ENCODE measurements around the gene ABCC8.

Gene ABCC8

DNA sequence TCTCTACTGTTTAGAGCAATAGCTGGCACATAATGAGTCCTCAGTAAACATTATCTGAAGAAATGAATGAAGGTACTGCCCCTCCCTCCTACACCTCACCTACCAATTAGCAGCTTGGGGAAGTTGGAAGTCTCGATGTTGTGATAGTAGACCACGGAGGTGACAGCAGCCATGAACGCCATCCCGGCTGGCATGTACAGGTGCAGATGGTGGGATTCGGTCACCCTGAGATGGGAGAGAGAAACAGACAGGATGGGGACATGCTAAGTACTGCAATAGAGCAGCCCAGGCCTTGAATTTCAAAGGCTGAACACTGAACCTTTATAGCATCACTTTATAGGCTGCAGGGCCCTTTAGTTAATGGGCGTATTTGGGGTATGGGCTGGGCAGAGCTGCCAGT is 6.6 kb downstream of the ABCC8 start:
- no peak overlapping the region for H3K23ac ChIP-seq (ENCODE audit: low read length in 2 of 2)
- H3K4ac ChIP-seq (ENCODE audit: low read depth in 1 of 2, low read length in 2 of 2): no peak overlapping the region
- no peak overlapping the region for H3K4me2 ChIP-seq (ENCODE audit: low read length, poor library complexity, severe bottlenecking)
- H3K4me1 ChIP-seq (ENCODE audit: control insufficient read depth, insufficient read depth, low read depth, low read length): no peaks in the 10 kb centered on the region
- H2AK5ac ChIP-seq (ENCODE audit: low read length, severe bottlenecking): no peak overlapping the region
- H4K8ac ChIP-seq (ENCODE audit: low read length): no peak overlapping the region
- 87% methylated on average over 6 of the region's 6 CpGs for WGBS
- no peak overlapping the region for H2BK15ac ChIP-seq (ENCODE audit: low read depth, poor library complexity, severe bottlenecking)
- H2AFZ ChIP-seq (ENCODE audit: low read depth, low read length): no peak overlapping the region
- DNase-seq: no peak
- H3K27ac ChIP-seq (ENCODE audit: low read length, poor library complexity, severe bottlenecking): no peak overlapping the region
- H3K27me3 ChIP-seq (ENCODE audit: control insufficient read depth in 1 of 2, insufficient read depth in 1 of 2, low read length in 2 of 2): peaks cover 42 to 69% of the 10 kb centered on the region in 2 experiments
- H3K14ac ChIP-seq (ENCODE audit: low read length in 2 of 2): no peak overlapping the region
- no peaks in the 10 kb centered on the region for H3K36me3 ChIP-seq (ENCODE audit: control insufficient read depth in 1 of 2, insufficient read depth in 2 of 2, low read depth in 1 of 2, low read length in 2 of 2)
- H3K79me1 ChIP-seq (replicated peaks; ENCODE audit: low read length, poor library complexity, severe bottlenecking): no peaks in the 10 kb centered on the region
- H2BK5ac ChIP-seq (ENCODE audit: low read depth, low read length, poor library complexity, severe bottlenecking): no peak overlapping the region
- no peak overlapping the region for H3K9ac ChIP-seq (ENCODE audit: low read length)
- H2BK12ac ChIP-seq (ENCODE audit: low read length in 2 of 2): no peak overlapping the region
- no peak overlapping the region for H2BK120ac ChIP-seq (ENCODE audit: low read depth, low read length)
- H3K9me3 ChIP-seq (ENCODE audit: control insufficient read depth, low read length): no peaks in the 10 kb centered on the region
- no peak overlapping the region for H3K18ac ChIP-seq (ENCODE audit: low read depth in 1 of 2, low read length in 2 of 2)
- H3K4me3 ChIP-seq (ENCODE audit: insufficient read depth in 1 of 2, low read depth in 1 of 2, low read length in 2 of 2): no peak overlapping the region
- H4K91ac ChIP-seq (ENCODE audit: low read length): no peak overlapping the region

DNA sequence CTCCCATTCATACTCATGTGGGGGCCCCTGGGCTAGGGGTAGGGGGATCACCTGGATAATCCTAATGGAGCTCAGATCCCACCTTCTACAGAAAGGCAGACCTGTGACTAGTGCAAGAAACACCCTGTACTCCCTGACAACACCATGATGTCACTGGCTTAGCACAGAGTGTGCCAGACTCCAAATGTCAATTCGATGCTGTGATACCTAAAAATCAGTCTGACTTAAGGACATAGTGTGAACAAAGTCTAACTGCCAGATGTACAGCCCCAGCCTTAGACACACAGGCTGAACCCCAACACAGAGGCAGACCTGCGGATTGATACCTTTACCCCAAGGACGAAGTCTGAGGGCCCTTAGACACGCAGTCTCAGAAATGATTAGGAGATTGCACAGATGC is 8.5 kb downstream of the ABCC8 start:
- Histone ChIP-seq H3K79me1 (replicated peaks; ENCODE audit: low read length, poor library complexity, severe bottlenecking) (no peaks in the 10 kb centered on the region), H3K14ac (ENCODE audit: low read length in 2 of 2) (no peak overlapping the region), H2BK5ac (ENCODE audit: low read depth, low read length, poor library complexity, severe bottlenecking) (no peak overlapping the region), H3K27me3 (ENCODE audit: control insufficient read depth in 1 of 2, insufficient read depth in 1 of 2, low read length in 2 of 2) (peaks cover 24 to 68% of the 10 kb centered on the region in 2 experiments), H2AK5ac (ENCODE audit: low read length, severe bottlenecking) (no peak overlapping the region), H3K23ac (ENCODE audit: low read length in 2 of 2) (no peak overlapping the region), H4K8ac (ENCODE audit: low read length) (no peak overlapping the region), H2BK15ac (ENCODE audit: low read depth, poor library complexity, severe bottlenecking) (no peak overlapping the region), H3K27ac (ENCODE audit: low read length, poor library complexity, severe bottlenecking) (no peak overlapping the region), H3K18ac (ENCODE audit: low read depth in 1 of 2, low read length in 2 of 2) (no peak overlapping the region), H3K4ac (ENCODE audit: low read depth in 1 of 2, low read length in 2 of 2) (no peak overlapping the region), H2AFZ (ENCODE audit: low read depth, low read length) (no peak overlapping the region), H3K9ac (ENCODE audit: low read length) (no peak overlapping the region), H2BK12ac (ENCODE audit: low read length in 2 of 2) (no peak overlapping the region), H2BK120ac (ENCODE audit: low read depth, low read length) (no peak overlapping the region), H3K36me3 (ENCODE audit: control insufficient read depth in 1 of 2, insufficient read depth in 2 of 2, low read depth in 1 of 2, low read length in 2 of 2) (no peaks in the 10 kb centered on the region), H3K4me2 (ENCODE audit: low read length, poor library complexity, severe bottlenecking) (no peak overlapping the region), H3K4me1 (ENCODE audit: control insufficient read depth, insufficient read depth, low read depth, low read length) (no peaks in the 10 kb centered on the region), H3K4me3 (ENCODE audit: insufficient read depth in 1 of 2, low read depth in 1 of 2, low read length in 2 of 2) (no peak overlapping the region), H4K91ac (ENCODE audit: low read length) (no peak overlapping the region), H3K9me3 (ENCODE audit: control insufficient read depth, low read length) (no peaks in the 10 kb centered on the region)
- WGBS: 87% methylated on average over 4 of the region's 4 CpGs
- no peak for DNase-seq

DNA sequence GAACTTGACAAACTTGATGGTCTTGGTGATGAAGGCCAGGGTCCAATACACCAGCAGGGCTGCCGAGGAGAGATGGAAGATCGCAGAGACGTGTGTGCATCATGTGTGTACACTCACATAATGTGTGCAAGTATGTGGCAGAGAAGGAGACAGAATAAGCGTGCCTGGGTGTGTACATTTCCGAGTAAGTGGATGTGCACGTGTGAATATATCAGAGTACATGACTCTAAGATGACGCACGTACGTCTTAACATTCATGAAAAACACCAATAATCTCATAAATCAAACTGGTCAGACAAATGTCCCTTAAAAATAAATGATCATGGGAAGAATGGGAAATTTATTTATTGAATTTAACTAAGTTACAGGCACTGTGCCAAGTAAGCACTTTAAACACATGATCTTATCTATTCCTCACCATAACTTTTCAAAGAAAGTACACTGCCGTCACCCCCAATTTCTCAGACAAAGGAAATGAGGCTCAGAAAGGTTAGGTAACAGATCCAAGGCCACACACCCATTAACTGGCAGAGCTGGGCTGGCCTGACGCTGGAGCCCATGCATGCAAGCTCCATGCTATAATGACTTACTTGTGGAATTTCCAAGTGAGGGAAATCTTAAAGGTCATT is 13.0 kb downstream of the ABCC8 start:
- Histone ChIP-seq H4K8ac (ENCODE audit: low read length) (no peak overlapping the region), H3K9me3 (ENCODE audit: control insufficient read depth, low read length) (no peaks in the 10 kb centered on the region), H3K79me1 (replicated peaks; ENCODE audit: low read length, poor library complexity, severe bottlenecking) (no peaks in the 10 kb centered on the region), H2BK12ac (ENCODE audit: low read length in 2 of 2) (no peak overlapping the region), H3K23ac (ENCODE audit: low read length in 2 of 2) (no peak overlapping the region), H3K9ac (ENCODE audit: low read length) (no peak overlapping the region), H3K4me3 (ENCODE audit: insufficient read depth in 1 of 2, low read depth in 1 of 2, low read length in 2 of 2) (no peak overlapping the region), H3K36me3 (ENCODE audit: control insufficient read depth in 1 of 2, insufficient read depth in 2 of 2, low read depth in 1 of 2, low read length in 2 of 2) (no peaks in the 10 kb centered on the region), H2AK5ac (ENCODE audit: low read length, severe bottlenecking) (no peak overlapping the region), H3K4ac (ENCODE audit: low read depth in 1 of 2, low read length in 2 of 2) (no peak overlapping the region), H3K14ac (ENCODE audit: low read length in 2 of 2) (peak overlapping the region in 1 of 2 experiments; percentile 75), H4K91ac (ENCODE audit: low read length) (no peak overlapping the region), H3K27me3 (ENCODE audit: control insufficient read depth in 1 of 2, insufficient read depth in 1 of 2, low read length in 2 of 2) (peaks cover 9 to 72% of the 10 kb centered on the region in 2 experiments), H3K18ac (ENCODE audit: low read depth in 1 of 2, low read length in 2 of 2) (no peak overlapping the region), H2BK15ac (ENCODE audit: low read depth, poor library complexity, severe bottlenecking) (no peak overlapping the region), H3K27ac (ENCODE audit: low read length, poor library complexity, severe bottlenecking) (no peak overlapping the region), H2BK120ac (ENCODE audit: low read depth, low read length) (no peak overlapping the region), H2BK5ac (ENCODE audit: low read depth, low read length, poor library complexity, severe bottlenecking) (no peak overlapping the region), H3K4me2 (ENCODE audit: low read length, poor library complexity, severe bottlenecking) (no peak overlapping the region), H3K4me1 (ENCODE audit: control insufficient read depth, insufficient read depth, low read depth, low read length) (no peaks in the 10 kb centered on the region), H2AFZ (ENCODE audit: low read depth, low read length) (no peak overlapping the region)
- WGBS: 89% methylated on average over 7 of the region's 11 CpGs
- DNase-seq: no peak

GRCh38 chr11:17462940-17463339 is 13.7 kb downstream of the ABCC8 start:
- H3K4ac ChIP-seq (ENCODE audit: low read depth in 1 of 2, low read length in 2 of 2): no peak overlapping the region
- no peak overlapping the region for H2BK12ac ChIP-seq (ENCODE audit: low read length in 2 of 2)
- H2AFZ ChIP-seq (ENCODE audit: low read depth, low read length): no peak overlapping the region
- H3K79me1 ChIP-seq (replicated peaks; ENCODE audit: low read length, poor library complexity, severe bottlenecking): no peaks in the 10 kb centered on the region
- no peak overlapping the region for H3K4me3 ChIP-seq (ENCODE audit: insufficient read depth in 1 of 2, low read depth in 1 of 2, low read length in 2 of 2)
- H3K27me3 ChIP-seq (ENCODE audit: control insufficient read depth in 1 of 2, insufficient read depth in 1 of 2, low read length in 2 of 2): peaks cover 11 to 74% of the 10 kb centered on the region in 2 experiments
- H3K4me1 ChIP-seq (ENCODE audit: control insufficient read depth, insufficient read depth, low read depth, low read length): no peaks in the 10 kb centered on the region
- no peaks in the 10 kb centered on the region for H3K36me3 ChIP-seq (ENCODE audit: control insufficient read depth in 1 of 2, insufficient read depth in 2 of 2, low read depth in 1 of 2, low read length in 2 of 2)
- H3K4me2 ChIP-seq (ENCODE audit: low read length, poor library complexity, severe bottlenecking): no peak overlapping the region
- DNase-seq: no peak
- H3K9ac ChIP-seq (ENCODE audit: low read length): no peak overlapping the region
- no peaks in the 10 kb centered on the region for H3K9me3 ChIP-seq (ENCODE audit: control insufficient read depth, low read length)
- H2BK15ac ChIP-seq (ENCODE audit: low read depth, poor library complexity, severe bottlenecking): no peak overlapping the region
- no peak overlapping the region for H4K91ac ChIP-seq (ENCODE audit: low read length)
- H3K23ac ChIP-seq (ENCODE audit: low read length in 2 of 2): no peak overlapping the region
- no peak overlapping the region for H3K14ac ChIP-seq (ENCODE audit: low read length in 2 of 2)
- WGBS: 83% methylated on average over 11 of the region's 13 CpGs
- no peak overlapping the region for H3K27ac ChIP-seq (ENCODE audit: low read length, poor library complexity, severe bottlenecking)
- H4K8ac ChIP-seq (ENCODE audit: low read length): no peak overlapping the region
- no peak overlapping the region for H2AK5ac ChIP-seq (ENCODE audit: low read length, severe bottlenecking)
- H2BK5ac ChIP-seq (ENCODE audit: low read depth, low read length, poor library complexity, severe bottlenecking): no peak overlapping the region
- no peak overlapping the region for H3K18ac ChIP-seq (ENCODE audit: low read depth in 1 of 2, low read length in 2 of 2)
- no peak overlapping the region for H2BK120ac ChIP-seq (ENCODE audit: low read depth, low read length)
